Epithelial cell of esophagus (primary cell): ENCODE results near the gene AIRE.
A peak's percentile ranks its signal among the peaks of the same experiment; 100 is the strongest.

Experiments used
- DNase-seq: peaks from one replicate; pipeline ENCODE4 v3.0.0; 2010; ENCODE audit warnings: low read depth
- H3K4me3 ChIP-seq: 2 replicates; pipeline ENCODE4 v1.5.1; 2011; ENCODE audit warnings: mild to moderate bottlenecking, low read length, control low read depth
- TF ChIP-seq, protein P1 (sequence below): IDR thresholded peaks from 2 replicates; pipeline ENCODE4 v1.5.1; 2011; ENCODE audit warnings: low read depth, mild to moderate bottlenecking, low read length, control low read depth, inconsistent platforms; ENCODE audit not compliant: insufficient read depth; ENCODE audit errors: missing control alignments

The AIRE gene

DNA sequence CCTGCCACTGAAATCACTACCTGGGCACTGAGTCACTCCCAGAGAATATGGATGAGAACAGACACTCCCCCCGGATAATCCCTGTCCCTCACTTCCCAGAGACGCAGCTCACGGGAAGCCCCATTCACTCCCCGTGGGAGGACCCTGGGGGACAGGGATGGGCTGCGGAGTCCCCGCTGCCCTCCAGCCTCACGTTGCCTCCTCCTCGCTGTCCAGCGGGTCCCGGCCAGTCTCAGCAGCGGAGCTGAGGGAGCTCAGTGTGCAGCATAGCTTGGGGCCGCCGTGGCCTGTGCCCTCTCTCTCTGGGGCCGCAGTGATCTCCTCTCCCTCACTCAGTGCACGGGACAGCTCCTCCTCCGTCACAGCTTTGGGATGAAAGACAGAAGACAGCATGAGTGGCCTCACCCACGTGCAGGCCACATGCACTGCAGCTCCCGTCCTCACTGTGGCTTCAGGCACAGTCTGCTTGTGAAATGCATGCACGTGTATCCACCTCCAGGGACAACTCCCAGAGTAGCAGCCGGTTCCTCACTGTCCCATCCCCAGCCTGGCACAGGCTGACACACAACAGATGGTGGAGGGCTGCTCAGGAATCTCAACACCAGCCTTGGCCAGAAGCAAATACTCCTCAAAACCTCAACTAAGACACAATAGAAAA, 46.1 kb downstream of the AIRE start:
- TF ChIP-seq, protein P1, sequence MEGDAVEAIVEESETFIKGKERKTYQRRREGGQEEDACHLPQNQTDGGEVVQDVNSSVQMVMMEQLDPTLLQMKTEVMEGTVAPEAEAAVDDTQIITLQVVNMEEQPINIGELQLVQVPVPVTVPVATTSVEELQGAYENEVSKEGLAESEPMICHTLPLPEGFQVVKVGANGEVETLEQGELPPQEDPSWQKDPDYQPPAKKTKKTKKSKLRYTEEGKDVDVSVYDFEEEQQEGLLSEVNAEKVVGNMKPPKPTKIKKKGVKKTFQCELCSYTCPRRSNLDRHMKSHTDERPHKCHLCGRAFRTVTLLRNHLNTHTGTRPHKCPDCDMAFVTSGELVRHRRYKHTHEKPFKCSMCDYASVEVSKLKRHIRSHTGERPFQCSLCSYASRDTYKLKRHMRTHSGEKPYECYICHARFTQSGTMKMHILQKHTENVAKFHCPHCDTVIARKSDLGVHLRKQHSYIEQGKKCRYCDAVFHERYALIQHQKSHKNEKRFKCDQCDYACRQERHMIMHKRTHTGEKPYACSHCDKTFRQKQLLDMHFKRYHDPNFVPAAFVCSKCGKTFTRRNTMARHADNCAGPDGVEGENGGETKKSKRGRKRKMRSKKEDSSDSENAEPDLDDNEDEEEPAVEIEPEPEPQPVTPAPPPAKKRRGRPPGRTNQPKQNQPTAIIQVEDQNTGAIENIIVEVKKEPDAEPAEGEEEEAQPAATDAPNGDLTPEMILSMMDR, result no peak
- no peak overlapping the region for H3K4me3 ChIP-seq

DNA sequence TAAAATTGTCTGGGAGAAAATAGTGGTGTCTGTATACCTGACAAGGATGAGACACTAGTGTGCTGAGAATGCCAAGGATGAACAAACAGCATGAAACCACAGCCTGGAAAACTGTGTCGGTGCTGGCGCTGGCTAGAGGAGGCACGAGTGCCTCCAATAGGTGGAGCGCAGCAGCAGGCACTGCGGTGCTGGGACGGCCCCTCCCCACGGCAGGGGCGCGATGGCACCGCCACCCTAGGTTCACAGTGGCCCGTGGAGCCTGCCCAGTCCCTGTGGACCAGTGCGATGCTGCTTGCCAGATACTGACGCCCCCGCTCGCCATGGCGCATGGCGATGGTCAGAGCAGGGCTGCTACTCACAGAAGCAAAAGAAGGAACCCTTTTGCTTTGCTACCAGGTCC, 46.7 kb downstream of the AIRE start:
- TF ChIP-seq, protein P1, result no peak
- no peak for DNase-seq
- H3K4me3 ChIP-seq, result no peak overlapping the region

More for the DNA sequence above, 46.1 kb downstream of the AIRE start:
- DNase-seq, result peak; percentile 19

DNA sequence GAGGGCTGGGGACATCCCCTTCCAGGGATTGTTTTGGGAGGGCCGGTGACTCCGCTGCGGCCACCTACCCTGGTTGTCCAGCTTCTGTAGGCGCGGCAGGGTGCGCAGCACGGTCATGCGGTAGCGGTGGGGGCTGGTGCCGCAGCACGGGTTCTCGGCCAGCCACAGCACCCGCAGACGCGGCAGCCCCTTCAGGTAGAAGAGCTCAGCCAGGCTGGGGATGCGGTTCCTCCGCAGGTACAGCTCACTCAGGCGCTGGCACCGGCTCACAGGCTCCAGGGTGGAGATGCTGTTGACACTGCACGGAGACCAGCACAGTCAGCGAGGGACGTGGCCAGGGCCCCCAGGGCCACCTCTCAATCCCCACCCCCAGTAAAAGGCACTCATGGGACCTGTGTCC, 47.3 kb downstream of the AIRE start:
- TF ChIP-seq, protein P1, result no peak
- DNase-seq, result no peak
- no peak overlapping the region for H3K4me3 ChIP-seq

DNA sequence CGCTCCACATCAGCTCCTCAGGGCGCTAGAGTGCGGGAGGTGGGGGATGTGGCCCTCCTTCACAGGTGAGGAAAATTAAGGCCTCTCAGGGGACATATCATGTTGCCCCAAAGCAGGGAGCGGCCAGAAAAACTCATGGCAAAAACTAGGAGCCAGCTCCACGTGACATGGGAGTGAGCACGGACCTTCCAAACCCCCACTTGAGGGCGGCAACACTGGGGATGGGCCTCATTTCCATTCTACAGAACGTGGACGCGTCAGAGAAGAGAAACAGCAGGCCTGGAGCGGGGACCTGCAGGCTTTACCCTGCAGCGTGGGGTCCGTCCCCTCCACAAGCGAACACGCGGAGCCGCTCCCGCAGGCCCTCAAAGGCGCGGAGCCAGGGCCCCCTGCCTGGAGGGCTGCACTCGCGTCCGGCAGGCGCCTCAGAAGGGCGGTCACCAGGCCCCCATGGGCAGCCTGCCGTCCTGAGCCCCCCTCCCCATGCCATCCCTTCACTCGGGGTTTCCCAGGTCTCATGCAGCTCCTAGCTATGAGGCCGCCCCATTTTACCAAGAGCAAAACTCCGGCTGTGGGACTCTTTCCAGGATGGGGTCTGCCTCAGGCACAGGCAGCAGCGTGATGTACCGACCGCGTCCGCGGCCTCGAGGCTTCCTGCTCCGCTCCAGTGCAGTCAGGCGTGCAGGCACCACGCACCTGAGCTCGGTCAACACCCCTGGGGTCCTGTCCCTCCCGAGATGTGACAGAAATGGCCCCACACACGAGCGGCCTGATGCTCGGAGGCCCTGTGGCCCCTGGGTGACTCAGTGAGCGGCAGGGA, 48.0 kb downstream of the AIRE start:
- TF ChIP-seq, protein P1, result no peak
- no peak for DNase-seq
- no peak overlapping the region for H3K4me3 ChIP-seq

DNA sequence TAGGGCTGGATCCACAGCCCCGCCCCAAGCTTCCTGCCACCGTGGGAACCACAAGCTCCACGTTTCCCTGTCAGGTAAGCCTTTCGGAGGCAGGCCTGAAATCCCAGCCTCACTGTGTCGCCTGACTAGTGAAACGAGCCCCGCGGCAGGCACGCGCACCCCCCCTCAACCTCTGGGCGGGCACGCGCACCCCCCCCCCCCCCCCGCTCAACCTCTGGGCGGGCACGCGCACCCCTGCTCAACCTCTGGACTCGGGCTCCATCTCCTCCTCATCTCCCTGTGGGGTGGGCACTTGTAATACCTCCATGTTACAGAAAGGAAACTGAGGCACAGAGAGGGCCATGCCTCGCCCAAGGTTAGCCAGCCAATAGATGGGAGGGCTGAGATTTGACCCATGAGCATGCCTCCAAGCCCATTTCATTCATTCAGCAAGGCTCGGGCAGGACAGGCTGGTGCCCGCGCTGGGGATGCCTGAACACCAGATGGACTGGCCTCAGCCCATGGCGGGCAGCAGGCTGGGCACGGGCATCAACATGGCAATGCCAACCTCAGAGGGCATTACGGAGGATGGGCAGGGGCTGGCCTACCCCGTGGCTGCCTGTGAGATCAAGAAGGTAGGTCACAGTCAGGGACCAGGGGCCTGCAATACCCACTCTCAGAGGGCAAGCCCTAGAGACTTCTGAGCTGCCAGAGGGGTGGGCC, 48.8 kb downstream of the AIRE start:
- H3K4me3 ChIP-seq, result no peak overlapping the region
- TF ChIP-seq, protein P1, result no peak
- DNase-seq, result peak; percentile 20

DNA sequence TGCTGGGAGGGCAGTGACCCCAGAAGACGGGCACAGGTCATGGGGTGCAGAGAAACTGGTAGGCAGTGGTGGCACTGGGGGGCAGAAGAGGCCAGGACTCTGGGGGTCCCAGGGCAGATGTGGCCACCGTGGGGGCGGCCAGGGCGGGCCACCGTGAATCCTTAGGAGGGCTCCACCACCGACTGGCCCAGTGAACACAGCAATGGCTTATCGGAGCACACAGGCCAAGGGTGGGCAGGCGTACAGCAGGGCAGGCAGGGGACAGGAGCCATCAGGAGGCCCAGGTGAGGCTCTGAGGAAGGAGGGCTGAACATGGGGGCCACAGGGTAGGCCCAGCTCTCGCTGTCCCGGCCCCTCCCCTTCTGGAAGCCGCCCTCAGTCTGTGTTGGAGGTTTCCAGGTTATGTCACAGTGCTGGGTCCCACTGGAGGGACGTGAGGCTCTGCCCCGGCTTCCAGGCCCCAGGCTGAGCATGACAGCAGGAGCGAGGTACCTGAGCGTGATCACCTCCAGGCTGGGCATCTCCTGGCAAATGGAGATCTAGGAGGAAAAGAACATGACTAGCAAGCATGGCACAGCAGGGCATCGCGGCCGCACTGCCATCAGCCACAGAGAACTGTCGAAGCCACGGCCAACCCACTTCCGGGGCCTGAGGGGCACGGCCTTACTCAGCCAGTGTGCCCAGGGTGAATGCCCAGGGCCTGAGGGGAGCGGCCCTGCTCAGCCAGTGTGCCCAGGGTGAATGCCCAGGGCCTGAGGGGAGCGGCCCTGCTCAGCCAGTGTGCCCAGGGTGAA, 49.8 kb downstream of the AIRE start:
- no peak for DNase-seq
- TF ChIP-seq, protein P1, result no peak
- no peak overlapping the region for H3K4me3 ChIP-seq
